HG02870 (cell line): ENCODE results near the gene CNPY3.
A peak's percentile ranks its signal among the peaks of the same experiment; 100 is the strongest.

ENCODE experiments used
- ATAC-seq: cut with Tn5 transposase; IDR thresholded peaks from one replicate; pipeline ENCODE4 v1.9.1; 2021; ENCODE audit warnings: mild to moderate bottlenecking, moderate library complexity; ENCODE audit not compliant: unreplicated experiment

Gene CNPY3

GRCh38 chr6:42978839-42979522 lies 49.7 kb downstream of the CNPY3 start, which contains the start of gene PEX6:
TSS of gene PEX6 (minus strand) at chr6:42979181. CDS start at chr6:42979150, 31 bp downstream.
- ATAC-seq, result peak; percentile 76

GRCh38 chr6:42979523-42980177 lies 50.4 kb downstream of the CNPY3 start:
- ATAC-seq, result no peak

- no peak for ATAC-seq
Observed at GRCh38 chr6:42981836-42982235, 52.6 kb downstream of the CNPY3 start.

- peak; percentile 88 for ATAC-seq
Observed at GRCh38 chr6:42984001-42984923, 55.0 kb downstream of the CNPY3 start, which contains the start of gene PPP2R5D. TSS of gene PPP2R5D (plus strand) at chr6:42984570. CDS start at chr6:42984678, 108 bp downstream.

GRCh38 chr6:42984924-42985475 lies 55.7 kb downstream of the CNPY3 start:
- ATAC-seq, result no peak

- no peak for ATAC-seq
Observed at GRCh38 chr6:42987533-42988451, 58.5 kb downstream of the CNPY3 start.

GRCh38 chr6:42988486-42989020 lies 59.3 kb downstream of the CNPY3 start:
- ATAC-seq, result no peak
